WTC11 (cell line): ENCODE results near the gene URAD. TPM values are rescaled to one million over a fixed set of nuclear protein-coding genes. Genes with fewer than 3 reads are reported as not detected.

ENCODE experiments used
- CBFB ChIP-seq: sonication (generic); formaldehyde crosslinking; IDR thresholded peaks from 2 replicates; pipeline ENCODE4 v1.8.1; 2022; ENCODE audit warnings: mild to moderate bottlenecking, low read depth, missing genetic modification reagents
- EMX1 ChIP-seq: fragments of 250-450 bp; sonication (Bioruptor Pico); IDR thresholded peaks from 2 replicates; pipeline ENCODE4 v1.8.0; 2021; ENCODE audit warnings: mild to moderate bottlenecking
- ESRRA ChIP-seq: sonication (generic); formaldehyde crosslinking; IDR thresholded peaks from 2 replicates; pipeline ENCODE4 v1.8.1; 2022; ENCODE audit warnings: mild to moderate bottlenecking, missing genetic modification reagents, borderline replicate concordance
- KAT7 ChIP-seq: sonication (generic); formaldehyde crosslinking; IDR thresholded peaks from 2 replicates; pipeline ENCODE4 v1.8.1; 2023; ENCODE audit warnings: missing genetic modification reagents, mild to moderate bottlenecking, borderline replicate concordance
- MXD4 ChIP-seq: fragments of 250-450 bp; sonication (Bioruptor Pico); IDR thresholded peaks from 2 replicates; pipeline ENCODE4 v1.8.0; 2021; ENCODE audit warnings: mild to moderate bottlenecking, moderate library complexity, borderline replicate concordance
- MYBL2 ChIP-seq: sonication (generic); formaldehyde crosslinking; IDR thresholded peaks from 2 replicates; pipeline ENCODE4 v1.8.1; 2023; ENCODE audit warnings: mild to moderate bottlenecking, moderate library complexity, missing genetic modification reagents
- NFATC4 ChIP-seq: fragments of 250-450 bp; sonication (Bioruptor Pico); IDR thresholded peaks from 2 replicates; pipeline ENCODE4 v1.9.0; 2021; ENCODE audit warnings: mild to moderate bottlenecking
- NFYB ChIP-seq: sonication (generic); formaldehyde crosslinking; conservative IDR thresholded peaks from 2 replicates; pipeline ENCODE4 v1.8.0; 2022; ENCODE audit warnings: low read depth, missing genetic modification reagents
- SMAD4 ChIP-seq: sonication (generic); formaldehyde crosslinking; IDR thresholded peaks from 2 replicates; pipeline ENCODE4 v1.8.0; 2022; ENCODE audit warnings: mild to moderate bottlenecking, missing genetic modification reagents
- SP1 ChIP-seq: sonication (generic); formaldehyde crosslinking; conservative IDR thresholded peaks from 2 replicates; pipeline ENCODE4 v1.8.1; 2022; ENCODE audit warnings: missing genetic modification reagents
- TEAD1 ChIP-seq: sonication (generic); formaldehyde crosslinking; IDR thresholded peaks from 2 replicates; pipeline ENCODE4 v1.8.0; 2022; ENCODE audit warnings: mild to moderate bottlenecking, missing genetic modification reagents
- TP53 ChIP-seq: sonication (generic); formaldehyde crosslinking; IDR thresholded peaks from 2 replicates; pipeline ENCODE4 v1.8.1; 2023; ENCODE audit warnings: mild to moderate bottlenecking, missing genetic modification reagents
- ZNF219 ChIP-seq: sonication (generic); formaldehyde crosslinking; IDR thresholded peaks from 2 replicates; pipeline ENCODE4 v1.8.0; 2023; ENCODE audit warnings: missing genetic modification reagents, mild to moderate bottlenecking, borderline replicate concordance
- ZNF671 ChIP-seq: fragments of 250-450 bp; sonication (Bioruptor Pico); IDR thresholded peaks from 2 replicates; pipeline ENCODE4 v1.8.0; 2021; ENCODE audit warnings: mild to moderate bottlenecking
- total RNA-seq: library from RNA; stranded (reverse); gene quantifications from 3 replicates; pipeline ENCODE4 v1.2.3, GENCODE V29; 2021
- TF ChIP-seq, protein P1 (sequence below): sonication (generic); formaldehyde crosslinking; IDR thresholded peaks from 2 replicates; pipeline ENCODE4 v1.8.1; 2023; ENCODE audit warnings: mild to moderate bottlenecking, missing genetic modification reagents, moderate library complexity
- TF ChIP-seq, protein P2 (sequence below): fragments of 250-450 bp; sonication (Bioruptor Pico); IDR thresholded peaks from 2 replicates; pipeline ENCODE4 v1.9.0; 2021; ENCODE audit warnings: mild to moderate bottlenecking, borderline replicate concordance
- TF ChIP-seq, protein P3 (sequence below): sonication (generic); formaldehyde crosslinking; conservative IDR thresholded peaks from 2 replicates; pipeline ENCODE4 v1.8.1; 2023; ENCODE audit warnings: mild to moderate bottlenecking, low read depth, missing genetic modification reagents, moderate library complexity
- TF ChIP-seq, protein P4 (sequence below): sonication (generic); formaldehyde crosslinking; conservative IDR thresholded peaks from 2 replicates; pipeline ENCODE4 v1.8.1; 2022; ENCODE audit warnings: mild to moderate bottlenecking, missing genetic modification reagents
- TF ChIP-seq, protein P5 (sequence below): sonication (generic); formaldehyde crosslinking; IDR thresholded peaks from 2 replicates; pipeline ENCODE4 v1.8.1; 2023; ENCODE audit warnings: mild to moderate bottlenecking, moderate library complexity, missing genetic modification reagents
- TF ChIP-seq, protein P6 (sequence below): sonication (generic); formaldehyde crosslinking; IDR thresholded peaks from 2 replicates; pipeline ENCODE4 v1.8.0; 2023; ENCODE audit warnings: missing genetic modification reagents, mild to moderate bottlenecking, borderline replicate concordance
- TF ChIP-seq, protein P7 (sequence below): sonication (generic); formaldehyde crosslinking; IDR thresholded peaks from 2 replicates; pipeline ENCODE4 v1.8.0; 2022; ENCODE audit warnings: mild to moderate bottlenecking, missing genetic modification reagents
- TF ChIP-seq, protein P8 (sequence below): sonication (generic); formaldehyde crosslinking; IDR thresholded peaks from 2 replicates; pipeline ENCODE4 v1.8.0; 2022; ENCODE audit warnings: mild to moderate bottlenecking, missing genetic modification reagents

URAD gene
- total RNA-seq, 1 experiment from 2014 or later: not detected

DNA sequence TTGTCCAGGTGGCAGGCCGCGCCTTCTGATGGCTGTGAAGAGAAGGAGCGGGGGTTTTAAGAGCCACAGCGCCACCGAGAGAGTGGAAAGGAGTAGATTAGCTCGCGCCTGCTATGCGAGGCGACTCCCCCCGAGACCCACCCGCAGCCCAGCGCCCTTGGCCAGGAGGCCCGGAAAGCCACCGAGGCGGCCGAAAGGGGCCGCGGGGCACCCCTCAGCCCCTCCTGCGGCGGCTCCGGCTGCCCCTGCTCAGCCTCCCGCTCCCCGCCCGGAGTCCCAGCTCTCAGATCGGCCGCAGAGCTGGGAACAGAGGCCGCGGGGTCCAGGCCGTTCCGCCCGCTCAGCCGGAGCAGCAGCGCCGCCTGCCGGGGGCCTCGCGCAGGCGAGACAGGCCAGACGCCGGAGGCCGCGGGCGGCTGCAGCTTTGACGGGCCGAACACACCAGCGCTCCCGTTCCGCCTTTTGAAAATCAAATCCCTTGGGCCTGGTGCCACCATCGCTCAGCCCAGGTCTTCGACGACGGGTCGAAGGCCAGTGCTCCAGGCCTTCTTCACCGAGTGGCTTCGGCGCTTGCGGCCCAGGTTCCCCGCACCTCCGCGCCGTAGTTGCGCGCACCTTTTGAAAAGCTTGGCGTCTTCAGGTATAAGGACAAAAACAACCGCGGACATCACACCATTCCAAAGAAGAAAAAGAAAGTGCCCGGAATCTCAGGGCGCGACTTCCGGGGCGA is 34.7 kb downstream of the URAD start (continued):
- no peak for TF ChIP-seq ESRRA (CRISPR knock-in tag)
- TF ChIP-seq TEAD1 (CRISPR knock-in tag): no peak
- TF ChIP-seq, protein P1, sequence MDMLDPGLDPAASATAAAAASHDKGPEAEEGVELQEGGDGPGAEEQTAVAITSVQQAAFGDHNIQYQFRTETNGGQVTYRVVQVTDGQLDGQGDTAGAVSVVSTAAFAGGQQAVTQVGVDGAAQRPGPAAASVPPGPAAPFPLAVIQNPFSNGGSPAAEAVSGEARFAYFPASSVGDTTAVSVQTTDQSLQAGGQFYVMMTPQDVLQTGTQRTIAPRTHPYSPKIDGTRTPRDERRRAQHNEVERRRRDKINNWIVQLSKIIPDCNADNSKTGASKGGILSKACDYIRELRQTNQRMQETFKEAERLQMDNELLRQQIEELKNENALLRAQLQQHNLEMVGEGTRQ (CRISPR knock-in tag): no peak
- TF ChIP-seq, protein P2, sequence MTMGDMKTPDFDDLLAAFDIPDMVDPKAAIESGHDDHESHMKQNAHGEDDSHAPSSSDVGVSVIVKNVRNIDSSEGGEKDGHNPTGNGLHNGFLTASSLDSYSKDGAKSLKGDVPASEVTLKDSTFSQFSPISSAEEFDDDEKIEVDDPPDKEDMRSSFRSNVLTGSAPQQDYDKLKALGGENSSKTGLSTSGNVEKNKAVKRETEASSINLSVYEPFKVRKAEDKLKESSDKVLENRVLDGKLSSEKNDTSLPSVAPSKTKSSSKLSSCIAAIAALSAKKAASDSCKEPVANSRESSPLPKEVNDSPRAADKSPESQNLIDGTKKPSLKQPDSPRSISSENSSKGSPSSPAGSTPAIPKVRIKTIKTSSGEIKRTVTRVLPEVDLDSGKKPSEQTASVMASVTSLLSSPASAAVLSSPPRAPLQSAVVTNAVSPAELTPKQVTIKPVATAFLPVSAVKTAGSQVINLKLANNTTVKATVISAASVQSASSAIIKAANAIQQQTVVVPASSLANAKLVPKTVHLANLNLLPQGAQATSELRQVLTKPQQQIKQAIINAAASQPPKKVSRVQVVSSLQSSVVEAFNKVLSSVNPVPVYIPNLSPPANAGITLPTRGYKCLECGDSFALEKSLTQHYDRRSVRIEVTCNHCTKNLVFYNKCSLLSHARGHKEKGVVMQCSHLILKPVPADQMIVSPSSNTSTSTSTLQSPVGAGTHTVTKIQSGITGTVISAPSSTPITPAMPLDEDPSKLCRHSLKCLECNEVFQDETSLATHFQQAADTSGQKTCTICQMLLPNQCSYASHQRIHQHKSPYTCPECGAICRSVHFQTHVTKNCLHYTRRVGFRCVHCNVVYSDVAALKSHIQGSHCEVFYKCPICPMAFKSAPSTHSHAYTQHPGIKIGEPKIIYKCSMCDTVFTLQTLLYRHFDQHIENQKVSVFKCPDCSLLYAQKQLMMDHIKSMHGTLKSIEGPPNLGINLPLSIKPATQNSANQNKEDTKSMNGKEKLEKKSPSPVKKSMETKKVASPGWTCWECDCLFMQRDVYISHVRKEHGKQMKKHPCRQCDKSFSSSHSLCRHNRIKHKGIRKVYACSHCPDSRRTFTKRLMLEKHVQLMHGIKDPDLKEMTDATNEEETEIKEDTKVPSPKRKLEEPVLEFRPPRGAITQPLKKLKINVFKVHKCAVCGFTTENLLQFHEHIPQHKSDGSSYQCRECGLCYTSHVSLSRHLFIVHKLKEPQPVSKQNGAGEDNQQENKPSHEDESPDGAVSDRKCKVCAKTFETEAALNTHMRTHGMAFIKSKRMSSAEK: no peak
- TF ChIP-seq, protein P3, sequence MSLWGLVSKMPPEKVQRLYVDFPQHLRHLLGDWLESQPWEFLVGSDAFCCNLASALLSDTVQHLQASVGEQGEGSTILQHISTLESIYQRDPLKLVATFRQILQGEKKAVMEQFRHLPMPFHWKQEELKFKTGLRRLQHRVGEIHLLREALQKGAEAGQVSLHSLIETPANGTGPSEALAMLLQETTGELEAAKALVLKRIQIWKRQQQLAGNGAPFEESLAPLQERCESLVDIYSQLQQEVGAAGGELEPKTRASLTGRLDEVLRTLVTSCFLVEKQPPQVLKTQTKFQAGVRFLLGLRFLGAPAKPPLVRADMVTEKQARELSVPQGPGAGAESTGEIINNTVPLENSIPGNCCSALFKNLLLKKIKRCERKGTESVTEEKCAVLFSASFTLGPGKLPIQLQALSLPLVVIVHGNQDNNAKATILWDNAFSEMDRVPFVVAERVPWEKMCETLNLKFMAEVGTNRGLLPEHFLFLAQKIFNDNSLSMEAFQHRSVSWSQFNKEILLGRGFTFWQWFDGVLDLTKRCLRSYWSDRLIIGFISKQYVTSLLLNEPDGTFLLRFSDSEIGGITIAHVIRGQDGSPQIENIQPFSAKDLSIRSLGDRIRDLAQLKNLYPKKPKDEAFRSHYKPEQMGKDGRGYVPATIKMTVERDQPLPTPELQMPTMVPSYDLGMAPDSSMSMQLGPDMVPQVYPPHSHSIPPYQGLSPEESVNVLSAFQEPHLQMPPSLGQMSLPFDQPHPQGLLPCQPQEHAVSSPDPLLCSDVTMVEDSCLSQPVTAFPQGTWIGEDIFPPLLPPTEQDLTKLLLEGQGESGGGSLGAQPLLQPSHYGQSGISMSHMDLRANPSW (CRISPR knock-in tag): no peak
- no peak for TF ChIP-seq NFYB
- no peak for TF ChIP-seq MYBL2 (CRISPR knock-in tag)
- TF ChIP-seq KAT7 (CRISPR knock-in tag): no peak
- TF ChIP-seq CBFB (CRISPR knock-in tag): no peak
- TF ChIP-seq TP53 (CRISPR knock-in tag): no peak
- TF ChIP-seq, protein P4, sequence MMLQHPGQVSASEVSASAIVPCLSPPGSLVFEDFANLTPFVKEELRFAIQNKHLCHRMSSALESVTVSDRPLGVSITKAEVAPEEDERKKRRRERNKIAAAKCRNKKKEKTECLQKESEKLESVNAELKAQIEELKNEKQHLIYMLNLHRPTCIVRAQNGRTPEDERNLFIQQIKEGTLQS: no peak
- no peak for TF ChIP-seq SMAD4 (CRISPR knock-in tag)
- TF ChIP-seq, protein P5, sequence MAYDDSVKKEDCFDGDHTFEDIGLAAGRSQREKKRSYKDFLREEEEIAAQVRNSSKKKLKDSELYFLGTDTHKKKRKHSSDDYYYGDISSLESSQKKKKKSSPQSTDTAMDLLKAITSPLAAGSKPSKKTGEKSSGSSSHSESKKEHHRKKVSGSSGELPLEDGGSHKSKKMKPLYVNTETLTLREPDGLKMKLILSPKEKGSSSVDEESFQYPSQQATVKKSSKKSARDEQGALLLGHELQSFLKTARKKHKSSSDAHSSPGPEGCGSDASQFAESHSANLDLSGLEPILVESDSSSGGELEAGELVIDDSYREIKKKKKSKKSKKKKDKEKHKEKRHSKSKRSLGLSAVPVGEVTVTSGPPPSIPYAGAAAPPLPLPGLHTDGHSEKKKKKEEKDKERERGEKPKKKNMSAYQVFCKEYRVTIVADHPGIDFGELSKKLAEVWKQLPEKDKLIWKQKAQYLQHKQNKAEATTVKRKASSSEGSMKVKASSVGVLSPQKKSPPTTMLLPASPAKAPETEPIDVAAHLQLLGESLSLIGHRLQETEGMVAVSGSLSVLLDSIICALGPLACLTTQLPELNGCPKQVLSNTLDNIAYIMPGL (CRISPR knock-in tag): peak; percentile 98
- no peak for TF ChIP-seq NFATC4 (CRISPR knock-in tag)
- TF ChIP-seq, protein P6, sequence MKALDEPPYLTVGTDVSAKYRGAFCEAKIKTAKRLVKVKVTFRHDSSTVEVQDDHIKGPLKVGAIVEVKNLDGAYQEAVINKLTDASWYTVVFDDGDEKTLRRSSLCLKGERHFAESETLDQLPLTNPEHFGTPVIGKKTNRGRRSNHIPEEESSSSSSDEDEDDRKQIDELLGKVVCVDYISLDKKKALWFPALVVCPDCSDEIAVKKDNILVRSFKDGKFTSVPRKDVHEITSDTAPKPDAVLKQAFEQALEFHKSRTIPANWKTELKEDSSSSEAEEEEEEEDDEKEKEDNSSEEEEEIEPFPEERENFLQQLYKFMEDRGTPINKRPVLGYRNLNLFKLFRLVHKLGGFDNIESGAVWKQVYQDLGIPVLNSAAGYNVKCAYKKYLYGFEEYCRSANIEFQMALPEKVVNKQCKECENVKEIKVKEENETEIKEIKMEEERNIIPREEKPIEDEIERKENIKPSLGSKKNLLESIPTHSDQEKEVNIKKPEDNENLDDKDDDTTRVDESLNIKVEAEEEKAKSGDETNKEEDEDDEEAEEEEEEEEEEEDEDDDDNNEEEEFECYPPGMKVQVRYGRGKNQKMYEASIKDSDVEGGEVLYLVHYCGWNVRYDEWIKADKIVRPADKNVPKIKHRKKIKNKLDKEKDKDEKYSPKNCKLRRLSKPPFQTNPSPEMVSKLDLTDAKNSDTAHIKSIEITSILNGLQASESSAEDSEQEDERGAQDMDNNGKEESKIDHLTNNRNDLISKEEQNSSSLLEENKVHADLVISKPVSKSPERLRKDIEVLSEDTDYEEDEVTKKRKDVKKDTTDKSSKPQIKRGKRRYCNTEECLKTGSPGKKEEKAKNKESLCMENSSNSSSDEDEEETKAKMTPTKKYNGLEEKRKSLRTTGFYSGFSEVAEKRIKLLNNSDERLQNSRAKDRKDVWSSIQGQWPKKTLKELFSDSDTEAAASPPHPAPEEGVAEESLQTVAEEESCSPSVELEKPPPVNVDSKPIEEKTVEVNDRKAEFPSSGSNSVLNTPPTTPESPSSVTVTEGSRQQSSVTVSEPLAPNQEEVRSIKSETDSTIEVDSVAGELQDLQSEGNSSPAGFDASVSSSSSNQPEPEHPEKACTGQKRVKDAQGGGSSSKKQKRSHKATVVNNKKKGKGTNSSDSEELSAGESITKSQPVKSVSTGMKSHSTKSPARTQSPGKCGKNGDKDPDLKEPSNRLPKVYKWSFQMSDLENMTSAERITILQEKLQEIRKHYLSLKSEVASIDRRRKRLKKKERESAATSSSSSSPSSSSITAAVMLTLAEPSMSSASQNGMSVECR (CRISPR knock-in tag): no peak
- TF ChIP-seq, protein P7, sequence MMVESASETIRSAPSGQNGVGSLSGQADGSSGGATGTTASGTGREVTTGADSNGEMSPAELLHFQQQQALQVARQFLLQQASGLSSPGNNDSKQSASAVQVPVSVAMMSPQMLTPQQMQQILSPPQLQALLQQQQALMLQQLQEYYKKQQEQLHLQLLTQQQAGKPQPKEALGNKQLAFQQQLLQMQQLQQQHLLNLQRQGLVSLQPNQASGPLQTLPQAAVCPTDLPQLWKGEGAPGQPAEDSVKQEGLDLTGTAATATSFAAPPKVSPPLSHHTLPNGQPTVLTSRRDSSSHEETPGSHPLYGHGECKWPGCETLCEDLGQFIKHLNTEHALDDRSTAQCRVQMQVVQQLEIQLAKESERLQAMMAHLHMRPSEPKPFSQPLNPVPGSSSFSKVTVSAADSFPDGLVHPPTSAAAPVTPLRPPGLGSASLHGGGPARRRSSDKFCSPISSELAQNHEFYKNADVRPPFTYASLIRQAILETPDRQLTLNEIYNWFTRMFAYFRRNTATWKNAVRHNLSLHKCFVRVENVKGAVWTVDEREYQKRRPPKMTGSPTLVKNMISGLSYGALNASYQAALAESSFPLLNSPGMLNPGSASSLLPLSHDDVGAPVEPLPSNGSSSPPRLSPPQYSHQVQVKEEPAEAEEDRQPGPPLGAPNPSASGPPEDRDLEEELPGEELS (CRISPR knock-in tag): peak; percentile 44; the same call in 1 of the 2 replicates
- TF ChIP-seq EMX1: no peak
- TF ChIP-seq SP1 (CRISPR knock-in tag): no peak
- no peak for TF ChIP-seq ZNF671 (CRISPR knock-in tag)
- TF ChIP-seq MXD4 (CRISPR knock-in tag): no peak
- no peak for TF ChIP-seq ZNF219 (CRISPR knock-in tag)
- TF ChIP-seq, protein P8, sequence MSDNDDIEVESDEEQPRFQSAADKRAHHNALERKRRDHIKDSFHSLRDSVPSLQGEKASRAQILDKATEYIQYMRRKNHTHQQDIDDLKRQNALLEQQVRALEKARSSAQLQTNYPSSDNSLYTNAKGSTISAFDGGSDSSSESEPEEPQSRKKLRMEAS: peak; percentile 75
